ENCODE data around the gene PLA2G6. TPM values are rescaled to one million over a fixed set of nuclear protein-coding genes. Genes with fewer than 3 reads are reported as not detected.

PLA2G6 gene
- total and polyA plus RNA-seq, 2 of the 13 experiments (the other 11 are each of a cell fraction or from before 2014, with no cell fraction given): 4.8 to 11.5 TPM

DNA sequence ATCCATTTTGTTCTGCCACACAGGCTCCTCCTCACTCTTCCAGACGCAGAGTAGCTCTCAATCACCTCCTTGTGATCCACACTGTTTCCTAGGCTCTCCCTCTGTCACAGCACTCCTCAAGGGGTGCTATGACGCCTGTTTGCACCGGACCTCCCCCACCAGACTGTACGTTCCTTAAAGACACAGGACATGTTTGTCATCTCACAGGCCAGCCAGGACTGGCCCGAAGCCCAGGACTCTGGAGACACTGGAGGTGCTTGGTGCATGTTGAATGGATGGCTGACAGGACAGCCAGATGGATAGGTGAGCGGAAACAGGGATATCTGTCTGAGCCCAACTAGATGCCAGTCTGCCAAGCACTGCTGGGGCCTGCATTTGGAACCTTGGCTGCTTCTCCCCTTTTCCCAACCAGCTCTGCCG, 13.6 kb downstream of the PLA2G6 start:
- CTCF ChIA-PET (ENCODE audit: low intra/inter-chr PET ratio, low total read pairs): no interaction called here
- FAIRE-seq (no peak), DNase-seq (ENCODE audit: low spot score) (no peak), ATAC-seq (no peak)
- Histone ChIP-seq H3K79me2 (ENCODE audit: insufficient read depth, low read length) (peaks cover 2% of the 10 kb centered on the region), H3K27ac (ENCODE audit: extremely low read length, insufficient read depth, low read length) (no peak overlapping the region), H3K9me3 (ENCODE audit: low read length) (no peaks in the 10 kb centered on the region), H3K4me1 (ENCODE audit: insufficient read depth, low read length) (peaks cover 50% of the 10 kb centered on the region), H2AFZ (ENCODE audit: low read length) (no peak overlapping the region), H3K36me3 (replicated peaks in 1 of 2; ENCODE audit: control insufficient read depth in 1 of 2, insufficient read depth in 2 of 2, low read length in 2 of 2) (no peaks in the 10 kb centered on the region; a peak in 1 of 5 replicates), H3K9ac (ENCODE audit: insufficient read depth, low read depth, low read length) (no peak overlapping the region), H3K4me3 (replicated peaks in 1 of 3; ENCODE audit: insufficient read depth in 1 of 3, low read depth in 2 of 3, low read length in 3 of 3) (no peak overlapping the region), H3K27me3 (ENCODE audit: control insufficient read depth in 1 of 2, insufficient read depth in 2 of 2, low read length in 2 of 2) (no peaks in the 10 kb centered on the region), H4K20me1 (ENCODE audit: insufficient read depth, low read length) (no peaks in the 10 kb centered on the region), H3K4me2 (ENCODE audit: low read depth, low read length) (no peak overlapping the region)
- TF ChIP-seq ZNF724P (CRISPR knock-in tag; IDR thresholded peaks at IDR 0.05; ENCODE audit: borderline replicate concordance) (no peak), MLXIP (CRISPR knock-in tag; IDR thresholded peaks at IDR 0.05; ENCODE audit: borderline replicate concordance) (no peak), ARHGAP35 (CRISPR knock-in tag; IDR thresholded peaks at IDR 0.05; ENCODE audit: borderline replicate concordance) (no peak), NAIF1 (CRISPR knock-in tag; IDR thresholded peaks at IDR 0.05; ENCODE audit: borderline replicate concordance) (no peak), GLI4 (CRISPR knock-in tag; IDR thresholded peaks at IDR 0.05; ENCODE audit: borderline replicate concordance) (no peak), PITX1 (CRISPR knock-in tag; IDR thresholded peaks at IDR 0.05) (no peak)
- POLR2A ChIA-PET: no interaction called here
- BruUV-seq (replicated peaks): no TSS peak
- in situ Hi-C loops (cut with HindIII; ENCODE audit: extremely low pct_ligation_motif_present, low pct_unique_long_range_greater_than_20kb) (no loop called here), intact Hi-C loops (cut with micrococcal nuclease; ENCODE audit: unreplicated experiment) (no loop called here)
- 84% methylated on average over 7 of the region's 7 CpGs for WGBS (ENCODE audit: low lambda C conversion rate)
